ENCODE data around the gene C7. TPM values are rescaled to one million over a fixed set of nuclear protein-coding genes. Genes with fewer than 3 reads are reported as not detected.

C7 gene
- total and polyA plus RNA-seq, 10 of the 15 experiments (the other 5 are each of a cell fraction or from before 2014, with no cell fraction given), result 0.90 TPM; not detected in 9

DNA sequence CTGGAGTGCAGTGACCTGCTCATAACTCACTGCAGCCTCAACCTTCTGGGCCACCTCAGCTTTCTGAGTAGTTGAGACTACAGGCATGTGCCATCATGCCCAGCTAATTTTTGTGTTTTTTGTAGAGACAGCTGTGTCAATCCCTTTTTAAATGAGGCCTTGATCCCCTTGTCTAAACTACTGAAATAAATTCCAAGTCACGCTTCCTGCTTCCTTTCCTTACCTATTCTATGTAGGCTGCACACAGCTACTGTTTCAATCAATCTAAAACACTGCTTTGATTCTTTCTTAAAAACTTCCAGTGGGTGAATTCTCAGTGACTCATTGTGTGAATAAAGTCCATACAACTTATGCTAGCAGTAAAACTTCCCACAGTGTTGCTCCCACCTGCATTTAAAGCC is 2.9 kb upstream of the C7 start:
- WGBS (ENCODE audit: insufficient coverage, insufficient replicate concordance, low lambda C conversion rate, missing lambda C conversion rate), result 0% methylated on average over 1 of the region's 1 CpG
- ATAC-seq (no peak), FAIRE-seq (no peak), DNase-seq (ENCODE audit: low read depth, low spot score) (no peak)
- CTCF ChIA-PET, result interaction anchor here (1.3 to 1.7 kb wide), 2 partner anchors 937 to 1150 kb away, joined by 3 to 4 read pairs; no protein-coding TSS in a partner anchor
- BruUV-seq (replicated peaks), result no TSS peak
- no peak overlapping the region for H3K27ac ChIP-seq (ENCODE audit: control insufficient read depth, insufficient read depth)
- no peak overlapping the region for H2AFZ ChIP-seq (ENCODE audit: control insufficient read depth, low read depth, low read length)
- no peaks in the 10 kb centered on the region for H3K4me1 ChIP-seq (ENCODE audit: control insufficient read depth, insufficient read depth, low read length)
- H3K9ac ChIP-seq (ENCODE audit: control insufficient read depth, insufficient read depth, low read length), result no peak overlapping the region
- in situ Hi-C loops (cut with MboI), result no loop called here
- no peak overlapping the region for H3K4me2 ChIP-seq (ENCODE audit: control insufficient read depth, insufficient read depth)
- H3K4me3 ChIP-seq, result no peak overlapping the region
- no peaks in the 10 kb centered on the region for H4K20me1 ChIP-seq (ENCODE audit: control insufficient read depth, insufficient read depth)
- intact Hi-C loops (cut with micrococcal nuclease; ENCODE audit: unreplicated experiment), result loop anchor here (10.0 kb wide), 1 partner anchor 368 kb away; no protein-coding TSS in a partner anchor
- no peaks in the 10 kb centered on the region for H3K79me2 ChIP-seq (ENCODE audit: control insufficient read depth, insufficient read depth, low read length)
- H3K36me3 ChIP-seq (ENCODE audit: control insufficient read depth in 2 of 2, insufficient read depth in 2 of 2, low read length in 1 of 2), result no peaks in the 10 kb centered on the region
- RAD21 ChIA-PET (ENCODE audit: unreplicated experiment), result no interaction called here
- POLR2A ChIA-PET, result no interaction called here
- H3K9me3 ChIP-seq (replicated peaks; ENCODE audit: control insufficient read depth, insufficient read depth, low read length), result no peaks in the 10 kb centered on the region
- SMC1A ChIA-PET (ENCODE audit: uncharacterized antibody, unreplicated experiment), result no interaction called here
- H3K27me3 ChIP-seq (replicated peaks in 1 of 2; ENCODE audit: control insufficient read depth in 2 of 2, insufficient read depth in 2 of 2, low read length in 1 of 2), result no peaks in the 10 kb centered on the region
- TF ChIP-seq, protein P1, sequence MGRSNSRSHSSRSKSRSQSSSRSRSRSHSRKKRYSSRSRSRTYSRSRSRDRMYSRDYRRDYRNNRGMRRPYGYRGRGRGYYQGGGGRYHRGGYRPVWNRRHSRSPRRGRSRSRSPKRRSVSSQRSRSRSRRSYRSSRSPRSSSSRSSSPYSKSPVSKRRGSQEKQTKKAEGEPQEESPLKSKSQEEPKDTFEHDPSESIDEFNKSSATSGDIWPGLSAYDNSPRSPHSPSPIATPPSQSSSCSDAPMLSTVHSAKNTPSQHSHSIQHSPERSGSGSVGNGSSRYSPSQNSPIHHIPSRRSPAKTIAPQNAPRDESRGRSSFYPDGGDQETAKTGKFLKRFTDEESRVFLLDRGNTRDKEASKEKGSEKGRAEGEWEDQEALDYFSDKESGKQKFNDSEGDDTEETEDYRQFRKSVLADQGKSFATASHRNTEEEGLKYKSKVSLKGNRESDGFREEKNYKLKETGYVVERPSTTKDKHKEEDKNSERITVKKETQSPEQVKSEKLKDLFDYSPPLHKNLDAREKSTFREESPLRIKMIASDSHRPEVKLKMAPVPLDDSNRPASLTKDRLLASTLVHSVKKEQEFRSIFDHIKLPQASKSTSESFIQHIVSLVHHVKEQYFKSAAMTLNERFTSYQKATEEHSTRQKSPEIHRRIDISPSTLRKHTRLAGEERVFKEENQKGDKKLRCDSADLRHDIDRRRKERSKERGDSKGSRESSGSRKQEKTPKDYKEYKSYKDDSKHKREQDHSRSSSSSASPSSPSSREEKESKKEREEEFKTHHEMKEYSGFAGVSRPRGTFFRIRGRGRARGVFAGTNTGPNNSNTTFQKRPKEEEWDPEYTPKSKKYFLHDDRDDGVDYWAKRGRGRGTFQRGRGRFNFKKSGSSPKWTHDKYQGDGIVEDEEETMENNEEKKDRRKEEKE (IDR thresholded peaks at IDR 0.05), result no peak
- TF ChIP-seq NFIC (IDR thresholded peaks at IDR 0.05; ENCODE audit: low read depth, low read length) (no peak), RBBP5 (conservative IDR thresholded peaks at IDR 0.05) (no peak), MXI1 (IDR thresholded peaks at IDR 0.05; ENCODE audit: low read depth, low read length) (no peak), NRF1 (conservative IDR thresholded peaks at IDR 0.05; ENCODE audit: low read depth, low read length) (no peak), SP1 (IDR thresholded peaks at IDR 0.05; ENCODE audit: low read depth, low read length) (no peak), LARP7 (IDR thresholded peaks at IDR 0.05) (no peak), CHD2 (IDR thresholded peaks at IDR 0.05; ENCODE audit: borderline replicate concordance, low read depth, low read length) (no peak), SRF (IDR thresholded peaks at IDR 0.05; ENCODE audit: low read depth in 2 of 2, low read length in 2 of 2) (no peak), SIX5 (IDR thresholded peaks at IDR 0.05; ENCODE audit: low read depth, low read length, severe bottlenecking) (no peak)
- TF ChIP-seq, protein P2, sequence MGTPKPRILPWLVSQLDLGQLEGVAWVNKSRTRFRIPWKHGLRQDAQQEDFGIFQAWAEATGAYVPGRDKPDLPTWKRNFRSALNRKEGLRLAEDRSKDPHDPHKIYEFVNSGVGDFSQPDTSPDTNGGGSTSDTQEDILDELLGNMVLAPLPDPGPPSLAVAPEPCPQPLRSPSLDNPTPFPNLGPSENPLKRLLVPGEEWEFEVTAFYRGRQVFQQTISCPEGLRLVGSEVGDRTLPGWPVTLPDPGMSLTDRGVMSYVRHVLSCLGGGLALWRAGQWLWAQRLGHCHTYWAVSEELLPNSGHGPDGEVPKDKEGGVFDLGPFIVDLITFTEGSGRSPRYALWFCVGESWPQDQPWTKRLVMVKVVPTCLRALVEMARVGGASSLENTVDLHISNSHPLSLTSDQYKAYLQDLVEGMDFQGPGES (IDR thresholded peaks at IDR 0.05), result no peak
- TF ChIP-seq, protein P3, sequence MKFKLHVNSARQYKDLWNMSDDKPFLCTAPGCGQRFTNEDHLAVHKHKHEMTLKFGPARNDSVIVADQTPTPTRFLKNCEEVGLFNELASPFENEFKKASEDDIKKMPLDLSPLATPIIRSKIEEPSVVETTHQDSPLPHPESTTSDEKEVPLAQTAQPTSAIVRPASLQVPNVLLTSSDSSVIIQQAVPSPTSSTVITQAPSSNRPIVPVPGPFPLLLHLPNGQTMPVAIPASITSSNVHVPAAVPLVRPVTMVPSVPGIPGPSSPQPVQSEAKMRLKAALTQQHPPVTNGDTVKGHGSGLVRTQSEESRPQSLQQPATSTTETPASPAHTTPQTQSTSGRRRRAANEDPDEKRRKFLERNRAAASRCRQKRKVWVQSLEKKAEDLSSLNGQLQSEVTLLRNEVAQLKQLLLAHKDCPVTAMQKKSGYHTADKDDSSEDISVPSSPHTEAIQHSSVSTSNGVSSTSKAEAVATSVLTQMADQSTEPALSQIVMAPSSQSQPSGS (IDR thresholded peaks at IDR 0.05; ENCODE audit: low read length), result no peak
- TF ChIP-seq, protein P4, sequence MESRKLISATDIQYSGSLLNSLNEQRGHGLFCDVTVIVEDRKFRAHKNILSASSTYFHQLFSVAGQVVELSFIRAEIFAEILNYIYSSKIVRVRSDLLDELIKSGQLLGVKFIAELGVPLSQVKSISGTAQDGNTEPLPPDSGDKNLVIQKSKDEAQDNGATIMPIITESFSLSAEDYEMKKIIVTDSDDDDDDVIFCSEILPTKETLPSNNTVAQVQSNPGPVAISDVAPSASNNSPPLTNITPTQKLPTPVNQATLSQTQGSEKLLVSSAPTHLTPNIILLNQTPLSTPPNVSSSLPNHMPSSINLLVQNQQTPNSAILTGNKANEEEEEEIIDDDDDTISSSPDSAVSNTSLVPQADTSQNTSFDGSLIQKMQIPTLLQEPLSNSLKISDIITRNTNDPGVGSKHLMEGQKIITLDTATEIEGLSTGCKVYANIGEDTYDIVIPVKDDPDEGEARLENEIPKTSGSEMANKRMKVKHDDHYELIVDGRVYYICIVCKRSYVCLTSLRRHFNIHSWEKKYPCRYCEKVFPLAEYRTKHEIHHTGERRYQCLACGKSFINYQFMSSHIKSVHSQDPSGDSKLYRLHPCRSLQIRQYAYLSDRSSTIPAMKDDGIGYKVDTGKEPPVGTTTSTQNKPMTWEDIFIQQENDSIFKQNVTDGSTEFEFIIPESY (IDR thresholded peaks at IDR 0.05), result no peak
- TF ChIP-seq, protein P5, sequence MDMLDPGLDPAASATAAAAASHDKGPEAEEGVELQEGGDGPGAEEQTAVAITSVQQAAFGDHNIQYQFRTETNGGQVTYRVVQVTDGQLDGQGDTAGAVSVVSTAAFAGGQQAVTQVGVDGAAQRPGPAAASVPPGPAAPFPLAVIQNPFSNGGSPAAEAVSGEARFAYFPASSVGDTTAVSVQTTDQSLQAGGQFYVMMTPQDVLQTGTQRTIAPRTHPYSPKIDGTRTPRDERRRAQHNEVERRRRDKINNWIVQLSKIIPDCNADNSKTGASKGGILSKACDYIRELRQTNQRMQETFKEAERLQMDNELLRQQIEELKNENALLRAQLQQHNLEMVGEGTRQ (IDR thresholded peaks at IDR 0.05; ENCODE audit: borderline replicate concordance, low read depth, low read length), result no peak
- TF ChIP-seq, protein P6, sequence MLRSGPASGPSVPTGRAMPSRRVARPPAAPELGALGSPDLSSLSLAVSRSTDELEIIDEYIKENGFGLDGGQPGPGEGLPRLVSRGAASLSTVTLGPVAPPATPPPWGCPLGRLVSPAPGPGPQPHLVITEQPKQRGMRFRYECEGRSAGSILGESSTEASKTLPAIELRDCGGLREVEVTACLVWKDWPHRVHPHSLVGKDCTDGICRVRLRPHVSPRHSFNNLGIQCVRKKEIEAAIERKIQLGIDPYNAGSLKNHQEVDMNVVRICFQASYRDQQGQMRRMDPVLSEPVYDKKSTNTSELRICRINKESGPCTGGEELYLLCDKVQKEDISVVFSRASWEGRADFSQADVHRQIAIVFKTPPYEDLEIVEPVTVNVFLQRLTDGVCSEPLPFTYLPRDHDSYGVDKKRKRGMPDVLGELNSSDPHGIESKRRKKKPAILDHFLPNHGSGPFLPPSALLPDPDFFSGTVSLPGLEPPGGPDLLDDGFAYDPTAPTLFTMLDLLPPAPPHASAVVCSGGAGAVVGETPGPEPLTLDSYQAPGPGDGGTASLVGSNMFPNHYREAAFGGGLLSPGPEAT (IDR thresholded peaks at IDR 0.05; ENCODE audit: low read depth), result no peak
